Fibroblast of peridontal ligament (primary cell): Measurements from ENCODE around the gene AKNA.

Source experiments
- DNase-seq: peaks from one replicate; pipeline ENCODE4 v3.0.0-alpha.2; 2010; ENCODE audit errors: extremely low read depth

The AKNA gene

DNA sequence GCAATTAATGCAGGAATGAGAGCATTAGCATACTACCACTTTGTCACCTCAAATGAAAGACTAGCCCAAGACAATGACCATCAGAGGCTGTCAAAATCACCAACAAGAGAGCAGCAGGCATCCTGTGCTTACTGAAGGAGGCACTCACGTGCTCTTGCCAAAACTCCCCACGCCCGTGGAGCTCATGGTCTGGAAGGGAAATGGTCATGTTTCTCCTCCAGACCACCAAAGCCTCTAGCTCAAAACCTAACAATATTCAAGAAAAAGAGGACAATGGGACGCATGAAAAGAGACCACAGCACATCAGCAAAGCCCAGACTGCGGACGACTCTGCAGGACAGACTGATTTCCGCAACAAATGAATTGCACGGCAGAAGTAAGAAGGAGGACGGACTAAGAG lies 12.8 kb downstream of the AKNA start:
- no peak for DNase-seq

DNA sequence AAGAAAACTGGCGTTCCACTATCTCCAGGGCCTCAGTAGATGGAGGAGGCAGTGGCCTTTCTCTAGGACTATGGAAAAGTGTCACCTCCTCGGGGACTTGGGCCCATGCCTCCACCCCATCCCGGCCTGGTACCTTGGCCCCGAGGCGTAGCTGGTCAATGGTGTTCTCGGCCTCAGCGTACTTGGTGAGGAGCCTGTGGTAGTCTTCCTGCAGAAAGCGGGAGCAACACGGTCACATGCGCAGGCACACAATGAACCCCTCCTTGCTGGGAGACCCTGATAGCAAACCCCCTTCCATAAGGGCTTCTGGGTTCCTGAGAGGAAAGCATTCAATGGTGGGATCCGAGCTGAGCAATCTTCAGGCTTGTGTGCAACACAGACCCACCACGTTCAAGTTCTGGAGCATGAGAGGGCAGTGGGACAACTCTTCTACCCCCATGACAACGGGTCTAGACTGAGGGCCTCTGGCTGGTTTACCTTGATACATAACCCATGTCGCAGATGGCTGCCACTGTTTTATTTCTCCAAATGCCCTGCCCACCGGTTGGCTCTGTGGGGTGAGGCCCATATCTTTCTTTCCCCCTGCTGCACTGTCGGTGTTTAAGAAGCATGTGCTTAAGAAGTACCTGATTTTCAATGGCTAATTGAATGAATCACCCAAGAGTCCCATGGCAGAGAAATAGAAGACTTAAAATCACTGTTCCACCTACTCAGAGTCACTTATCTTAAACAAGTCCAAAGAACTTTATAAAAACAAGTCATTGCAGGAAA lies 13.6 kb downstream of the AKNA start:
- DNase-seq, result no peak

DNA sequence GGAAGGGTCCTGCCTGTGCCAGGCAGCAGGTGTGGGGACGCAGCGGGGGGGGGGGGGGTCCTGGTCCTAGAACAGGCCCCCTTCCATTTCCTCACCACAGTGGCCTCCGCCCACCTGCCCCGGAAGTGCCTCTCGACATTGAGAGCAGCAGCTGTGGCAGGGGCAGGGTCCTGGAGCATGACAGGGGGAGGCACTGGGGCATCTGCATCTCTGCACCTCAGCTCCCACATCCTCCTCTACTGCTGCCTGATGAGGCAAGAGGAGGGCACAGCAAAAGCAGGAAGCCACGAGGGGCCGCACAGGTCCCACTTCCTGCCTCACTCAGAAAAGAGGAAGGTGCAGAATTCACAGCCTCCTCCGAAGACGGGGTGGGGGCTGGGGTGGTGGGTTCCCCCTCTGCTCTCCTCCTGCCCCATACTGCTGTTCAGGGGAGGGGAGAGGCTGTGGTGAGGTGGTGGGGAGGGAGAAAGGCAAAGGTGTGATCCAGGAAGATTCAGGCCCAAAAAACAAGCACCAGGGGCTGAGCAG lies 14.8 kb downstream of the AKNA start:
- no peak for DNase-seq

- DNase-seq, result peak; percentile 29
These were observed 15.5 kb downstream of the AKNA start for GRCh38 chr9:114371973-114372917.

GRCh38 chr9:114371343-114371944 lies 16.3 kb downstream of the AKNA start:
- no peak for DNase-seq

GRCh38 chr9:114370968-114371320 lies 16.8 kb downstream of the AKNA start:
- no peak for DNase-seq

GRCh38 chr9:114370251-114370967 lies 17.4 kb downstream of the AKNA start:
- no peak for DNase-seq

DNA sequence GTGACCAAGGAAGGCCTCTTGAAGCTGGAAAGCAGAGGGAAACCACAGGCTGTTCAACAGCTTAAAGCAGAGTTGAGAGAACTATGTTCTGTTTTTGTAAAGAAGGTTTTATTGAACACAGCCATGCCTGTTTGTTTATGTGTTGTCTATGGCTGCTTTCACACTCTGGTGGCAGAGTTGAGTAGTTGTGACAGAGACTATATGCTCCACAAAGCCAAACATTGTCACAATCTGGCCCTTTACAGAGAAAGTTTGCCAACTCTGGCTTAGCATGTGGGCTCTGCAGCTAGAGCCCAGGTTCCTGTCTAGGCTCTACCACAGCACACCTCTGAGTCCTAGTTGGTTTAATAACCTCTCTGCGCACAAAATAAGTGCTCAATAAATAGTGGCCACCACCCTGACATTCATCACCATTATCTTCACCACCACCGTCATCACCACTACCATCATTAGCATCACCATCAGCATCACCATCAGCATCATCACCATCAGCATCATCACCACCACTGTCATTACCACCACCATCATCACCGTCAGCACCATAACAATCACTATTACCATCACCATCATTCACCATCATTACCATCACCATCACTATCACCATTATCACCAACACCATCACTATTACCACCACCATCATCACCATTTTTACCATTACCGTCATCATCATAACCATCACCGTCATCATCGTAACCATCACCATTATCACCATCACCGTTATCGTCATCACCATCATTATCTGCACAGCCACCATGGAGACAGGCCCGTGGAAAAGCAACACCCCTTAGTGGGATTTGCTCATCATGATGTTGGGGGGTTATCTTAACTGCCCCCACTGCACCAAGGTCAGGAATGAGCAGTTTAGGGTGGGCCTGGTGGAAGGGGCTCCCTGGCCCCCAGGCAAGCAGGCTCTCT lies 18.3 kb downstream of the AKNA start:
- DNase-seq, result no peak

GRCh38 chr9:114367772-114368569 lies 19.8 kb downstream of the AKNA start:
- no peak for DNase-seq

GRCh38 chr9:114367366-114367765 lies 20.4 kb downstream of the AKNA start:
- no peak for DNase-seq

DNA sequence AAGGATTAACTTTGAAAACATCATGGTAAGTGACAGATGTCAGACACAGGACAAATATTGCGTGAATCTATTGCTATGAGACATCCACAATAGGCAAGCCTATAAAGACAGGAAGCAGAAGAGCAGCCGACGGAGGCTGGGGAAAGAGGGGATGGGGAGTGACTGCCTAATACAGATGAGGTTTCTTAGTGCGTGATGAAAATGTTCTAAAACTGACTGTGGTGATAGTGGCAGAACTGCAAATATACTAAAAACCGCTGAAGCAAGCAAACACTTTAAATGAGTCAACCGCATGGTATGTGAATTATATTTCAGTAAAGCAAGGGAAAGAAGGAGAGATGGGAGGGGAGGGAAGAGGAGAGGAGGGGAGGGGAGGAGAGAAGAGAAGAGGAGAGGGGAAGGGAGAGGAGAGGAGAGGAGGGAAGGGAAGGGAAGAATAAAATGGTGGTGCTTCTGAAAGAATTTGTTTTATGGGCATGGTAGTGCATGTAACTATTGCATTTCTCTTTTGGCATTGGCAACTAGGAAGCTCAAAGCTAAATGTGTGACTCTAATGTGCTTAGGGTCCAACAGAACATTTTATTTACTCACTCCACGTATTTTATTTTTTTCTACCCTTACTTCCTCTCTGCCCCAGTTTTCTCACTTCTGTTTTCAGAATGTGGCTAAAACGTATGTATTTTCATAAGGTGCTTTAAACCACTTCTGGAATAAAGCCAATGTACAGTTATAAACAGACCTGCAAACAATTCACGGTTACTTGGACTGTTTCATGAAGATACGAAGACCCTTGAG lies 21.3 kb downstream of the AKNA start:
- DNase-seq, result peak; percentile 96

DNA sequence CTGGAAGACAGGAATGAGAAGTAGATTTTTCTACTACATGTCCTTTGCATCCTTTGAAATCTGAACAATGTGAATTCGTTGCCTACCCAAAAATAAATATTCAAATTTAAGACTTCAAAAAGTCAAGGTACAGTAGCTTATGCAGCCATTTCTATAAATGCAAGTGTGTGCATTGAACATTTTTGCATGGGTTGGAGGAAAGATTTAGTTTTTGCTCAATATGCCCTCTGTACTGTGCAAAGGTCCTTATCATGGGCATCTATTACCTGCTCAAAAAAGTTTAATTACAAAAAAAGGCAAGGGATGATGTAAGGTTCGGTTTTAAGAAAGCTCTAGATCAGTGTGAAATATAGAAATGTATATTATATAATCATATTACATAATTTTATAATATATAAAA lies 22.6 kb downstream of the AKNA start:
- DNase-seq, result no peak

DNA sequence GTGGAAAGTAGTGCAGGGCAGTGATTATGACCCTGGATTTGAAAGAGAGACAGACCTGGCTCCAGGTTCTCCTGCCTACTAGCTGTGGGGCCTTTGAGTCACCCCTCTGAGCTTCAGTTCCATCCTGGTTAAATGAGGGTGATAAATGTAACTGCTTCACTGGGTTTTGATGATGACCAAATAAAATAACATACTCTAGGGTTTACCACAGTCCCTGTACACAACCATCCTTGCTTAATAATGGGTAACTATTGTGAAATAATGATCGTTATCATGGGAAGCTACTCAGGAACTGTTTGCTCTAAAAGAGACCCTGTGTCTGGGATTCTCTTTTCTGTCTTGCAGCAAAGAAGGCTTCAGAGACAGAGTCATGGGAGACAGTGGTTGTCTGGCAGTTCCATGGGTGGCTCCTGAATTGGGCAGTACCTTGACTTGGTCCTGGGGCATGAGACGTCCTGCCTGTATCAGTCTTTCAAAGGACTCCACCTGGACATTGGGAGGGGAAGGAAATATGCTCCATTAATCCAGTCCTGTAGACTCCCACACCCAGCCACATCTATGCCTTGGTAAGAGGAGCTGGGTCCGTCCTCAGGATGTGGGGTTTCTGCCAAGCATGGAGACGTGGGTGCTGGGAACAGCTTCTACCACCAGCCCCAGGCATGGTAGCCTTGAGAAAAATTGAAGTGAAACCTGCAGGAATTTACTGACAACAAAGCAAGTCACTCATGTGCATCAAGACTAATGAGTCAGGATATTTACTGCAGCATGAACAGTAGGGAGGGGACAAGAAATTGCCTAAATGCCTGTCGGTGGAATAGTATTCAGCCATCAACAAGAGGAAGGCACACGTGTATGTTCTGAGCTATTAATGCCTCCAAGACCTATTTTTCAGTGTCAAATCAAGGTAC lies 23.4 kb downstream of the AKNA start:
- peak; percentile 78 for DNase-seq

DNA sequence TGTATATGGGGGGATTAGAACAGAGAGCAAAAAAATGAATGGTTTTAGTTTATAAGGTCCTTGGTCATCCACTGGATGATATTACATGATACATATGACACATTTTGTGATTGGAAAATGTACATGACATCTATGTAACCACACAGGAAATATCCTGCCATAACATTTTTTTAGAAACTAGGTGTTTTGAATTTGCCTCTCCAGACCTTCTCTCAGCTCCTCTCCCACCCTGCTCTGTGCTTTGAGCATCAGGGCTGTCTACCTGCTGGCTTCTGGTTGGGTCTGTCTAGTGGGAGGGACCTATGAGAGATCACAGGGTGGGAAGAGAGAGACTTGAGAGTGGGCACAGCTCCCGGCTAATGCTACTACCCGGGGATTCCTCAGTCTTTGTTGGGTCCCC lies 24.4 kb downstream of the AKNA start:
- DNase-seq, result no peak

- no peak for DNase-seq
These were observed 25.4 kb downstream of the AKNA start for GRCh38 chr9:114362394-114362793.

- no peak for DNase-seq
These were observed 26.2 kb downstream of the AKNA start for GRCh38 chr9:114361542-114361941.

- no peak for DNase-seq
These were observed 28.0 kb downstream of the AKNA start for GRCh38 chr9:114359801-114360200.

DNA sequence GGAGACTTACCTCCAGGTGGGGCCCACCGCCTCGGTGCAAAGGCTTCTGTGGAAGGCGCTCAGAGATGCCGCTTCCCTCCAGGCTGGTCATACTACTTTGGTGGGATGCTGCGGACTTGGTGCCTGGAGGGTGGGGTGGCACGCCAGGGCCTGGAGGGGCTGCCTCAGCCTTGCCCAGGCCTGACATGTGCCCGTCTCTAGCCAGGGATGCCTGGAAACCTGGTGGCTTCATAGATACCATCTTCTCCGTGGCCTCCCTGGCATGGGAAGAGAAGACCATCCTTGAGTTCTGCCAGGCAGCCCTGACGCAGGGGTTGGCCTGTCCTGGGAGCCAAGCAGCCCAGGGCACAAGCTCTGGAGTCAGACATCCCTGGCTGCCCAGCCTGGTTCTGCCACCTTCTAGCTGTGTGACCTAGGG lies 29.9 kb downstream of the AKNA start:
- no peak for DNase-seq
